Activated naive CD4-positive, alpha-beta T cell (primary cell): ENCODE results near the gene PDGFRB.
"Not testable (repeated sequence)": the region's sequence is repeated elsewhere in the genome, so short reads cannot be mapped to it uniquely, and the experiment has no call there.

Experiments
- DNase-seq, 4 experiments: peaks; one replicate each; lab custom pipeline; 2025; lab: John Stamatoyannopoulos, UW

Gene PDGFRB

GRCh38 chr5:150114102-150114641 is 41.5 kb downstream of the PDGFRB start:
- no peak for DNase-seq

GRCh38 chr5:150113047-150113744 is 42.4 kb downstream of the PDGFRB start:
- DNase-seq: no peak

- no peak for DNase-seq
Measured at GRCh38 chr5:150112201-150113046, 43.2 kb downstream of the PDGFRB start.

GRCh38 chr5:150111122-150111521 is 44.5 kb downstream of the PDGFRB start:
- no peak for DNase-seq

GRCh38 chr5:150109921-150110320 is 45.7 kb downstream of the PDGFRB start:
- DNase-seq: no peak

GRCh38 chr5:150108711-150109514 is 46.7 kb downstream of the PDGFRB start:
- no peak for DNase-seq

DNA sequence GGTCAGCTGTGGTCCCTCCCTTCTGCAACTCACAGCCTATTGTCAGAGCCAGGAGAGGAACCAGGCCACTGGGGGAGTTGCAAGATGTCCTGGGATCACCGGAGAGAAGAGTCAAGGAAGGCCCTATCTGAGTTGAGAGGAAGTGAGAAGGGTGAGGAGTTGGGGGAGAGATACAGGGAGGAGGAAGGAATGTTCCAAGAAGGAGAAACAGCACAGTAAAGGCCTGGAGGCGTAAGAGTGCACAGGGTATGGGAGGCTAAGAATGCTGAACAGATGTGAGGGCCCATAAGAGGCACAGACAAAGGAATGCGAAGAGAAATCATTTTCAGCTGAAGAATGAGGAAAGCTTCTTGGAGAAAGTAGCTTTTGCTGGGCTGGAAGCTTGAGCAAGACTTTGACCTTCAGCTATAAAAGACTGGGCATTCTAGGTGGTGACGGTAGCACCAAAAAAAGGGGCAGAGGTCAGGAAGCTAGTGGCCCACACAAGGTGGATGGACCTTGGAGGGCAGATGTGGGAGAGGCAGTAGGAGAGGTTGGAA is 47.7 kb downstream of the PDGFRB start:
- DNase-seq: no peak

- DNase-seq: no peak
Measured at GRCh38 chr5:150106674-150107426, 48.8 kb downstream of the PDGFRB start.

DNA sequence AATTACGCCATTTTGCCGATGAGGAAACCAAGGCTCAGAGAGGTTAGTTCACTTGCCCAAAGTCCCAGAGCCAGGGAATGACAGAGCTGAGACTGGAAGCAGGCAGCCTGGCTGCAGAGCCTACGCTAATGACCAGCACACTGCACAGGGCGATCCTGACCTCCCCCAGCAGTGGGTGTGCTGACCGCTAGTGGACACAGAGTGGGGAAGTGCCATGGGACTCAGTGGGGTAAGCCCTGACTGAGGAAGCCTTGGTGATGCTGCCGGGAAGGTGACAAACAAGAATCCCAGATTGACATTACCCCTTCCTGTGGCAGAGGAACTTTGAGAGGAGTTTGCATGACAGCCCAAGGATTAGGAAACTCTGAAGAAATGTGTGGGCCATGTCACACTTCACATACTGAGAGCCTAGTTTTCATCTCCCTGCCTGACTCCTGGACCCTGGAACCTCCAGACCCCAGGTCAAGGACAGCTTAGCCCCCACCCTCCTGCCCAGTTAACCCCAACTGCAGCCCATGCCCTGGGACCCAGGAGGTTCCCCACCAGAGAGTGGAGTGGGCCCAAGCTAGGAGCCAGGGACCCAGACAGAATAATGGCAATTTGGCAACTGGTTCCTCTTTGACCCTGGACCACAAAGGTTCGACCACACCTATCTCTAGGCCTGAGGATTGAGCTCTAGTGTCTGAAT is 49.6 kb downstream of the PDGFRB start:
- no peak for DNase-seq

DNA sequence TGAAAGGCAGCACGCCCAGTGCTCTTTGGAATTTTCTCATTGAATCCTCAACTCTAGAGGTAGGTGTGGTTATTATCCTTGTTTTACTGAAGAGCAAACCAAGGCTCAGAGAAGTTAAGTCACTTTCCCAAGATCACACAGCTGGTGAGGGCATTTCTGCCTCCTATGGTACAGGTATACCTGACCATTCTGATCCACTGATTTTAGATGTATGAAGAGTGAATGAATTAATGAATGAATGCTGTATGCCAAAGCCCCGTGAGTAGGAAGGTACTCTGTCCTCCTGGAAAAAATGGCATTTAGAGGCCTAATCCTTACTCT is 51.1 kb downstream of the PDGFRB start:
- DNase-seq: no peak

- no peak for DNase-seq
Measured at GRCh38 chr5:150103678-150104549, 51.7 kb downstream of the PDGFRB start.

DNA sequence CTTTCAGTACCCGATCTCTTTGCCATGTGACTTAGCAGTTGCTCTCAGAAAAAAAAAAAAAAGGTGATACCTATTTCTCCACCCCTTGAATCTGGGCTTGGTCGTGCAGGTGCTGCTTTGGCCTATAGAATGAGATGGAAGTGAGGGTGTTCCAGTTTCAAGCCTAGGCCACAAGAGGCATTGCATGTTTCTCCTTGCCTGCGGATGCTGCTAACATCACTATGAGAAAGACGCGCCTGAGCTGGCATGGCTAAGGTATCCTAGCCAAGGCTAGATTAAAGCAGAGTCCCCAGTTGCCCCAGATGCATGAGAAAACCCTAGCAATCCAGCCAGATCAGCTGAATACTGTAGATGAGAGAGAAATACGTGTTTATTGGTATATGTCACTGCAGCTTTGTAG is 54.6 kb downstream of the PDGFRB start:
- no peak for DNase-seq

GRCh38 chr5:150097152-150097551 is 58.5 kb downstream of the PDGFRB start:
- no peak for DNase-seq

- DNase-seq: no peak
Measured at GRCh38 chr5:150092159-150092787, 63.4 kb downstream of the PDGFRB start.

GRCh38 chr5:150085950-150086715 is 69.5 kb downstream of the PDGFRB start, which contains the start of gene CSF1R:
Gene CSF1R, minus strand, starts transcription at chr5:150086554. Its CDS starts 127 bp downstream, at chr5:150086427.
- no peak for DNase-seq

DNA sequence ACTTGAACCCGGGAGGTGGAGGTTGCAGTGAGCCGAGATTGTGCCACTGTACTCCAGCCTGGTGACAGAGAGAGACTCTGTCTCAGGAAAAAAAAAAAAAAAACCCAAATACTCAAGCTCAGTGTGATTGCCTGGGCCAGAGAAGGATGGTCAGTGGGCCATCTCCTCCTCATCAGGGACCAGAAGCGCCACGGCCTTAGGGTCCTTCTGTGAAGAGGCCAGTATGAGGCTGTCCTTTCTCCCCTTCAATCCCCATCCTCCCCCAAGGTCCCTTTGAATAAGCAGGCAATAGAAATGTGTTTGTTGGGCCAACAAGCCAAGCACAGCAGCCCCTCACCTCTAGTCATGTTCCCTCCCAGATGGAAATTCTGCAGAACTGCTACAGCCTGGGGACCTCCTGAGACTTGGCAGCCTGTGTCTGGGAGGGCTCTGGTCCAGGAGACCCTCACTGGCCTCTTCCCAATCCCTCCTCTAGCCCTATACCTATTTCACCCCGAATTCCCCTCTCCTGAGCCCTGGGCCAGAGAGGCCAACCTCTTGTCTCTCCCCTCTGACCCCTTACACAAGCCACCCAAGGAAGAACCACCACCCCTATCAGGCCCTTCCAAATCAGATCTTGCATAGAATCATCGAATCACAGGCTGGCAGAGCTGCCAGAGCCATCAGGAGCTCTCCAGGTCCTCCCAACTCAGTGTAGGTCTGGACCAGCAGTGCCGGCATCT is 70.3 kb downstream of the PDGFRB start:
- no peak for DNase-seq

- not testable (repeated sequence) for DNase-seq
Measured at GRCh38 chr5:150084754-150085153, 70.9 kb downstream of the PDGFRB start.

DNA sequence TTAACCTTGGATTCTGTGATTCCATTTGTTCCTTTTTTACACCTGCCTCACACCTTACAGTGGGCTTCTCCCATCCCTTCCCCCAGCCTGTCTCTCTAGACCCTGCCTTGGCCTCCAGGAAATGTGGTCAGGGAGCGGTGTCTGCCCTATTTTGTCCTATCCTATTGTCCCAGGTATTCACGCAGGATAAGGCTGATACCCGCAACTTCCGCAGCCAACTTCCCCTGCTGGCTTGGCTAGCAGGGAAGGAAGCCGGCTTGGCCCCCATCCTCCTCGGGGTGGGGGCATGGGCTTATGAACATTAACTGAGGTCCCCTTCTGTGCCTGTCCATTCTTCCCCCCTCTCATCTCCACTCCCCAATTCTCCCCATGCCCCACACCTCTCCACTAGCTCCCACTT is 72.8 kb downstream of the PDGFRB start:
- no peak for DNase-seq
